ENCODE results near the gene EIF6.

Gene EIF6

GRCh38 chr20:35311822-35312221 is 27.2 kb upstream of the EIF6 start:
- DNase-seq, result no peak

- DNase-seq, result no peak
Measured at GRCh38 chr20:35311409-35311808, 26.8 kb upstream of the EIF6 start.

- DNase-seq, result no peak
Measured at GRCh38 chr20:35307666-35308653, 23.4 kb upstream of the EIF6 start.

DNA sequence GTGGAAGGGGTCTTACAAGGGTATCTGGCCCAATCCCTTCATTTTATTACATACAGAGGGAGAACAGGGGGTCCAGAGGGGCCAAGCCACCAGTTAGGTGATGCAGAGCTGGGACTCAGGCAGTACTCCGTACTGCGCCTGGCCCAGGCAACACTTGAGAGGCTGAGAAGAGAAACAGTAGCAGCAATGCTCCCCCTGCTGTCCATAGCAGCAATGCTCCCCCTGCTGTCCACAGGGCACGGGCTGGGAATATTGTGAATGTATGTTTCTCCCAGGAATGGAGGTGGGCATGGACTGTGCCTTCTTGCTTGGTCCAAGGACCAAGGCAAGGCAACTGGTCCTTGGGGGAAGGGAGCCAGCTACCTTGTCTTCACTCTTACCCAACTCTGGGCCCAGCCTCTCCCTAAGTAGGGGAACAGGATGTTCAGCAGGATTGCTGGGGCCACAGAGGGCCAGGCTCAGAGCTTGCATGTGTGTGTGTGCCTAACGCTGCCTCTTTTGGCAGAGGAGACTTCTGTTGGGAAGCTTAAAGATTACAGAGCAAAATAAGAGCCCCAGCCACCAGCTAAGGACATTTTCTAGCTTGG is 22.5 kb upstream of the EIF6 start:
- no peak for DNase-seq

DNA sequence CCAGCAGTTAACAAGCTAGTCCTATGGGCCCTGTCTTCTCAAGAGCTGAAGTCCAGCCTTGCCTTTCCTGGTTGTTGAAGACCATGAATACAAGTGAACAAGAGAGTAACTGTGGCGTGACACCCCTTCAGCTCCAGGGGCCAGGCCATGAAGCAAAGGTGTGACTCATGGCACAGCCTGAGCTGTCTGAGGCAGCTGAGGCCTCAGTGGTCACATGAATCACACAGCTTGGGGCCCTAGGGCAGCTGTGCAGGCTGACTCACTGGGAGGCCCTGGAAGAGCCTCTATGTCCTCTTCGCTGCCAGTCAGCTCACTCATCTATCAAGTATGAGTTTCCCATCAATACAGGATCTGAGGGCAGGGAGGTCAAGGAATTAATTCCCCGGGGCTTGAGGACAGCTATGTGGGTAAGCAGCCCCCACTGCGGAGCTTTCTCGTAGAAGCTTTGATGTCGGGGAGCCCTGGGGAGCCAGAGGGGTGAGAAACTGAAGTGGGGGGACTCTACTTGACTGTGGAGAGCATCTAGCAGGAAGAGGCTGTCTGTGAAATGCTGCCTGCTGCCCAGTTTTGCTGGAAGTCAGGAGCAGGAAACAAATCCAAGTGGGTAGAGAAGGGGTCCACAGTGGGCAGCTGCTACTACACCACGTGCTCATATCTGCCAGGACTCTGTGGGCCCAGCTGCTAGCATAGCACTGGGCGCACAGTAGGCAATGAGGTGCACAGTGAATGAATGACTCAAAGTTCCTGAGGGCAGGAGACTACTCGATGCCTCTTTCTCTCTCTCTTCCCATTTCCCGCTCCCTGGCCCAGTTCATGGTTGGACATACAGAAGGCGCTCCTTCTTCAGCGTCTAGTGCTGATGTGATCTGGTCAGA is 21.3 kb upstream of the EIF6 start:
- DNase-seq, result no peak

- DNase-seq, result no peak
Measured at GRCh38 chr20:35304956-35305355, 20.4 kb upstream of the EIF6 start.

DNA sequence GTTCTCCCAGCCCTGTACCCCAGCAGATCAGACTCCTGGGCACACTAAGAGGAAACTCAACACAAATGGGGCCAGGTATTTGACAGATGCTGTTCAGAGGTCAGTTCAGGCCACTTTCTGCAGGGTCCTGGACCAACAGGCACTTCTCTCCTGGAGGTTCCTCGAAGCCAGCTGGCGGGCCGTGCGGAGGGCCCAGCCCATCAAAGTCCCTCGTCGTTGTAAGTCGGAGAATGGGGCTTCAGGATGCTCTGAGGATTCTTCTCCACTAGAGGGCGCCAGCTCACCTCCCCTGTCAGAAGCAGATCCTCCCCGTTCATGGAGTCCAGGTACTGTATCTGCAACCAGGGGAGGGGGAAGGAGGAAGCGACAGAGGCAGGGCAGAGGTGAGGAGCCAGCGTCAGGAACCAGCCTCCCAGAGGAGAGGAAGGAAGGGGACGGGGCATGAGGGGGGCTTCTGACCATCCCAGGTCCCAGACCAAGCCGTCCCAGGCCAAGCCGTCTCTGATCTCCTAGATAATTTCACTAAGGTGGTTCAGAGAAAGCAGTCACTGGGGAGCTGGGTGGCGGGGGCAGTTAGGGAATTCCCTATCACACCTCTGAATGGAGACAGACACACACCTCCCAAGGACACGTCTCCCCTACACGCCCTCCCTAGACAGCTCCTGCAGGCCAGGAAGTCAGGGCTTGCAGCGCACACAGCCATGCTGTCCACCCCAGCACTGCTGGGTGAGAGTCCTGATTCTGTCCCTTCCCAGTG is 19.3 kb upstream of the EIF6 start:
- peak; percentile 80 for DNase-seq

GRCh38 chr20:35303382-35303734 is 18.8 kb upstream of the EIF6 start:
- no peak for DNase-seq

GRCh38 chr20:35302421-35303335 is 18.1 kb upstream of the EIF6 start:
- no peak for DNase-seq

DNA sequence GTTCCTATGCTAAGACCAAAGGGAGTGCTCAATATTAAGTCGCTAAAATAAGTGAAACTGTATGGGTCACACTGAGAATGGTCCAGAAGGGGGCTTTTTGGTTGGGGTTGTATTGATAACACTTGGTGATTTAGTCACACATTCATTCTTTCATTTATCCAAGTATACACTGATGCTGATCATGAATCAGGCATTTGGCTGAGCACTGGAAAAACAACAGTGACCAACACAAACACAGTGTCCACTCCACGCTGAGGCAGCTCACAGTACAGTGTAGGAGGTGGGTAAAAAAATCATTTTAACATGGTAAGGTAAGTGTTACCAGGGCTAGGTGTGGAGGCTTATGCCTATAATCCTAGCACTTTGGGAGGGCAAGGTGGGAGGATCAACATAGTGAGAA is 16.9 kb upstream of the EIF6 start:
- no peak for DNase-seq

- no peak for DNase-seq
Measured at GRCh38 chr20:35300469-35301262, 16.1 kb upstream of the EIF6 start.

- no peak for DNase-seq
Measured at GRCh38 chr20:35299780-35300179, 15.2 kb upstream of the EIF6 start.

- DNase-seq, result no peak
Measured at GRCh38 chr20:35298264-35298663, 13.7 kb upstream of the EIF6 start.

- no peak for DNase-seq
Measured at GRCh38 chr20:35297740-35298139, 13.2 kb upstream of the EIF6 start.

DNA sequence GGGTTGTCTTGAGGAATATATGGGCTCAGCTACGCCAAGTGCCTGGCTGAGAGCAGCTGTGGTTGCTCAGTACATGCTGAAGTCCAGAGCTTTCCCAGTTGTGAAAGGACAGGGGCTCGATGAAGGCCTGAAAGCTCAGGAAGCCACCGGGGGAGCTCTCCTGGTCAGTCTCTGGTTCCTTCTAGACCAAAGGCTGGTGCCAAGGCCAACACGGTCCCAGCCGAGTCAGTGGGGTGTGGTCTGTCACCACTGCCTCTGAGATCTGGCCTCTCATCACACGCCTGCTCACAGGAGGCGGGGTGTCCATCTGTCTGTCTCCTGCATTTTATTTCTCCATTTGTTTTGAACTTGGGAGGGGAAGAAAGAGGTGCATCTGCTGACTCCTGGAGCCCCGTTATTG is 12.6 kb upstream of the EIF6 start:
- DNase-seq, result no peak

GRCh38 chr20:35296101-35296554 is 11.6 kb upstream of the EIF6 start:
- no peak for DNase-seq

- no peak for DNase-seq
Measured at GRCh38 chr20:35295674-35296073, 11.1 kb upstream of the EIF6 start.

DNA sequence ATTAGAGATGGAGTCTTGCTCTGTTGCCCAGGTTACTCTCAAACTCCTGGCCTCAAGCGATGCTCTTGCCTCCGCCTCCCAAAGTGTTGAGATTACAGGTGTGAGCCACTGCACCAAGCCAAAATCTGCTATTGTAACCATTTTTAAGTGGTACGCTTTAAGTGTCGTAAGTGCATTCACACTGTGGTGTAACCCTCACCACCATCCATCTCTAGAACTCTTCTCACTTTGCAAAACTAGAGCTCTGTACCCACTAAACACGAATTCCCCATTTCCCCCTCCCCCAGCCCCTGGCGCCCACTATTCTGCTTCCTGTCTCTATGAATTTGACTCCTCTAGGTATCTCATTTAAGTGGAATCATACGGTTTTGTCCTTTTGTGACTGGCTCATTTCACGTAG is 10.5 kb upstream of the EIF6 start:
- DNase-seq, result no peak

- no peak for DNase-seq
Measured at GRCh38 chr20:35294293-35294685, 9.7 kb upstream of the EIF6 start.

Data from central memory CD4-positive, alpha-beta T cell (primary cell).